Tibial nerve (tissue), 3 donors: Measurements from ENCODE around the gene GREM1.

Experiments used
- CTCF ChIP-seq, 5 experiments: fragments of 200-600 bp in 3 of 5; fragments of 450-650 bp in 2 of 5; sonication (generic) in 3 of 5; IDR thresholded peaks; one replicate each; pipeline ENCODE4 v1.5.1; 2016 to 2019; ENCODE audit warnings: antibody characterized with exemption in 5 of 5, mild to moderate bottlenecking in 3 of 5, moderate library complexity in 2 of 5
- POLR2A ChIP-seq, 2 donors: fragments of 450-650 bp; IDR thresholded peaks; one replicate each; pipeline ENCODE4 v1.6.1; 2017; ENCODE audit warnings: antibody characterized with exemption in 2 of 2, mild to moderate bottlenecking in 2 of 2, moderate library complexity in 2 of 2

DNA sequence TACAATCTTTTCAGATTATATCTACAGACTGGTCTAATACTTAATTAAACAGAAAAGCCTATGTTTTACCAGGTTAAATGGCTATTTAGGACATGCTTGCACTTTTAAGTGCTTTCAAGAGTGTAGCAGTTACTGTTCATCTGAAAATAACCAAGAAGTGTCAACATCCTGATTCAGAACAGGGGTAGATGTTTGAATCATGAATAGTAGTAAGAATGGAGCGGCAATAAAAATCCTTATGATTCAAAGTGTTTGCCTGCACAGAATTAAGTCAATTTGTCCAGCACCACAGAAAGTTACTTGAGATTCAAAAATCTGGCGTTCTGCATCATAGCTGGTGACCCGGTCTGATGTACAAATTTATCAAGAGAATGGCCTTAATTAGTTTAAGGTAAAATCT lies 48.3 kb downstream of the GREM1 start:
- TF ChIP-seq CTCF (IDR thresholded peaks at IDR 0.05): no peak
- TF ChIP-seq POLR2A (IDR thresholded peaks at IDR 0.05): no peak
